Activated CD4-positive, alpha-beta T cell treated with anti-CD3 and anti-CD28 coated beads, Interleukin-2, amount 10 ng/mL, durations not matched to agents 7 days and 5 days (primary cell): ENCODE results near the gene POMGNT2. TPM values are rescaled to one million over a fixed set of nuclear protein-coding genes. Genes with fewer than 3 reads are reported as not detected.

Experiments
- CTCF ChIA-PET: fragments of 350-600 bp; sonication (Branson Sonifier 250); formaldehyde crosslinking; loops from one replicate; lab custom pipeline; 2021; ENCODE audit warnings: antibody characterized with exemption; lab: Charles Lee
- POLR2A ChIA-PET: fragments of 350-600 bp; sonication (Branson Sonifier 250); formaldehyde crosslinking; loops from one replicate; lab custom pipeline; 2021; ENCODE audit warnings: antibody characterized with exemption; lab: Charles Lee
- DNase-seq: peaks from one replicate; pipeline ENCODE4 v3.0.0-alpha.2; 2020
- H3K27ac Mint-ChIP-seq: one replicate; pipeline ENCODE4 v1.8.0; 2021; ENCODE audit warnings: mild to moderate bottlenecking, moderate library complexity, mixed read lengths
- H3K27me3 Mint-ChIP-seq: one replicate; pipeline ENCODE4 v1.8.0; 2021; ENCODE audit warnings: mixed read lengths
- H3K36me3 Mint-ChIP-seq: one replicate; pipeline ENCODE4 v1.8.0; 2021; ENCODE audit warnings: low read depth, mixed read lengths
- H3K4me1 Mint-ChIP-seq: one replicate; pipeline ENCODE4 v1.8.0; 2021; ENCODE audit warnings: mixed read lengths
- H3K4me3 Mint-ChIP-seq: one replicate; pipeline ENCODE4 v1.8.0; 2021; ENCODE audit warnings: mild to moderate bottlenecking, moderate library complexity, mixed read lengths
- H3K9me3 Mint-ChIP-seq: one replicate; pipeline ENCODE4 v1.8.0; 2021; ENCODE audit warnings: mixed read lengths
- total RNA-seq, 2 experiments: library from RNA; stranded (reverse); gene quantifications; one replicate each; pipeline ENCODE4 v1.2.3, GENCODE V29; 2021

POMGNT2 gene
- 1 to 10 TPM; 6.7 to 6.9 TPM for total RNA-seq

DNA sequence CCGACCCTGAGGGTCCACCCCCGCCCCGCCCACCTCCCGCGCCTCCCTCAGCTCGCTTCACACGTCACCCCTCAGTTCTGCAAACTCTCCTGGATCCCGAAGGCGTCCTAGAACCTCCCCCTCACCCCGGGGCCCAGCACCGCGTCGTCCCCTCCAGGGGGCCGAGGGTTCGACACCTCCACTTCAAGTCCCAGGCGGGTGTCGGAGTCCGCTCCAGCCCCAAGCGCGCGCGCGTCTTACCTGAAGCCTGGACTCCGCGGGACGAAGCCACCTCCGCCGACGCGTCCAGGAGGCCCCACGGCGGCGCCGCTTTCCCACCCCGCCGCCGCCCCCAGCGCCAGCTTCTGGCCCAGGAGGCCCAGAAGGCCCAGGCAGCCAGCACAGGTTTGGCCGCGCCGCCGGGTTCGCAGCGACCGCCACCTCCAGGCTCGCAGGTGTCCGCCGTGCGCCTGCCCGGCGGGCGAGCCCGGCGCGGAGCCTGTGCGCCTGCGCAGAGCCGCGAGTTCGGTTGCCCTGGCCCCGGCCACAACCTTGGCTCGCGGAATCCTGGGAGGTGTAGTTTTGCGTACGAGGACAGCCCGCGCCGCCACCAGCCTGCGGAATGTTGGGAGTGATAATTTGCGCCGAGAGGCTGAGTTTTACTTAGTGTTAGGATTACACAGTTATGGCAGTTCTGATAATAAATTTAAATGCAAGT, at the start of gene POMGNT2:
TSS of gene POMGNT2 (minus strand) at position 484 of the 697 bp plus-strand sequence. CDS start 24,648 bp downstream, outside the sequence.
- Mint-ChIP-seq H3K27me3 (no peaks in the 10 kb centered on the region), H3K9me3 (no peaks in the 10 kb centered on the region), H3K27ac (peak within 1 kb of the TSS; percentile 19), H3K4me1 (peaks cover 16% of the 10 kb centered on the region), H3K4me3 (peak within 1 kb of the TSS; percentile 74), H3K36me3 (no peaks in the 10 kb centered on the region)
- POLR2A ChIA-PET: no interaction called here
- CTCF ChIA-PET: interaction anchor here (0.7 to 1.5 kb wide), 2 partner anchors 8 to 17 kb away, joined by 3 read pairs; no protein-coding TSS in a partner anchor
- DNase-seq: peak; percentile 87

- Mint-ChIP-seq H3K4me3 (no peak overlapping the region), H3K27me3 (peaks cover 9% of the 10 kb centered on the region), H3K9me3 (no peaks in the 10 kb centered on the region), H3K4me1 (peaks cover 8% of the 10 kb centered on the region), H3K27ac (no peak overlapping the region), H3K36me3 (no peaks in the 10 kb centered on the region)
- ChIA-PET CTCF (no interaction called here), POLR2A (no interaction called here)
- DNase-seq: no peak
These were observed 49.1 kb upstream of the POMGNT2 start for GRCh38 chr3:43154980-43155379.

DNA sequence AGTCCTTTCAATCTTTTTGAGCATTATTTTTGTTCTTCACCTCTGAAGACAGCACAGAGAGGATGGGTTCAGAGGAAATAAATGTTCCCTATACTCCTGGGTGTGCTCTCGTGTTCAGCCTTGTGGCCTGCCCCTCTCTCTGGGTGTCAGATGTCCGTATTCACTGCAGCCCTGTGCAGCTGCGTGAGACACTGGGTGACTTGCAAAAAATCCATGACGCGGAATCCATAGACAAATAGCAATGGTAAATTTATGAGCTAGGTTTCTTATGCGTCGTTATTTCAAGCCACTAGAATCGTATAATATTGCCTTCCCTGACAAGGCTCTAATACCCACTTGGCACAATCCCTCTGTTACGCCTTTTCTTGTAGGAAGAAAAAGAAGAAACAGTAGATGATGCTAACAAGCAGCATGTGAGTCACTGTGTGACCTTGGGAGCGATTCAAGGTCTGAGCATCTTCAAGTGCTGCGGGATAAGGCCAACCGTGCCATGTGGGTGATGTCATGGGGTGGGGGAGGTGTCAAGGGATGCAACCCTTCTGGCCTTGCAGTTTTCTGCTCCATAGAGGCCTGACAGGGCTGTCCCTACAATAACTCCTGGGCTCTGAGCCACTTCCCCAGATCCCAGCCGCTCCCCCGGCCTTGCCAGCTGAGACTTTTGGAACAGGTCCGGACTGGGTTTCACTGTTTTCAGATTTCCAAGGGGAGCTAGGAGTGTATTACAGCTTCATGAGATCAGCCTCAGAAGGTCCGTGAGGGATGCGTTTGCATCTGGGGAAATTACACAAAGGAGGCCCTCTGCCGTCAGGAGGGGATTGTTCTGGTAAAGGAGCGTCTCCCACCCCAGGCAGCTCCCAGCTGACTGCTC, 47.6 kb upstream of the POMGNT2 start:
- H3K4me3 Mint-ChIP-seq: no peak overlapping the region
- no peak overlapping the region for H3K27ac Mint-ChIP-seq
- CTCF ChIA-PET: interaction anchor here (1.0 to 1.1 kb wide), 2 partner anchors 9 to 349 kb away, joined by 3 read pairs; no protein-coding TSS in a partner anchor
- H3K36me3 Mint-ChIP-seq: no peaks in the 10 kb centered on the region
- DNase-seq: no peak
- no peaks in the 10 kb centered on the region for H3K9me3 Mint-ChIP-seq
- POLR2A ChIA-PET: no interaction called here
- peaks cover 8% of the 10 kb centered on the region for H3K4me1 Mint-ChIP-seq
- H3K27me3 Mint-ChIP-seq: peaks cover 9% of the 10 kb centered on the region

GRCh38 chr3:43152649-43153048, 46.8 kb upstream of the POMGNT2 start:
- POLR2A ChIA-PET: no interaction called here
- Mint-ChIP-seq H3K4me1 (peaks cover 8% of the 10 kb centered on the region), H3K9me3 (peaks cover 4% of the 10 kb centered on the region), H3K4me3 (no peak overlapping the region), H3K27ac (no peak overlapping the region), H3K36me3 (no peaks in the 10 kb centered on the region), H3K27me3 (peaks cover 9% of the 10 kb centered on the region)
- DNase-seq: no peak
- CTCF ChIA-PET: interaction anchor here (1.1 kb wide), 1 partner anchor 10 kb away, joined by 3 read pairs; no protein-coding TSS in a partner anchor

GRCh38 chr3:43148033-43148432, 42.2 kb upstream of the POMGNT2 start:
- H3K4me1 Mint-ChIP-seq: no peaks in the 10 kb centered on the region
- no peak for DNase-seq
- no peak overlapping the region for H3K4me3 Mint-ChIP-seq
- H3K36me3 Mint-ChIP-seq: no peaks in the 10 kb centered on the region
- CTCF ChIA-PET: no interaction called here
- H3K27me3 Mint-ChIP-seq: peaks cover 12% of the 10 kb centered on the region
- no peak overlapping the region for H3K27ac Mint-ChIP-seq
- POLR2A ChIA-PET: no interaction called here
- H3K9me3 Mint-ChIP-seq: peaks cover 4% of the 10 kb centered on the region

DNA sequence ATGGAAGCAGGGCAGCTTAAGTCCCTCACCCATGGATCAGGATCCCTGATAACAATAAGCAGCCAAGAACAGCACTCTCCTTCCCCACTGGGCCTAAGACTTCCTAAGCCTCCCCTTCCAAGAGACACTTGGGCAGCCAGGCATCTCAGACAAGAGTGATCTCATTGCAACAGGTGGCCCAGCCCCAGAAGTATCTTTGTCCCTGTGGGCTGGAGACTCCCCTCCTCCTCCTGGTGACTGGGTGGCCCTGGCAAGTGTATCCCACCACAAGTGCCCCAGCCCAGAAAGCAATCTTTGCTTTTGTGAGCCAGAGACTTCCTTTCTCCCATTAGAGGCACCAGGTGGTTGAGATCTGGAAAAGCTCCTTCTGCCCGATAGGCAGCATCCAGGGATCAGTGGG, 40.7 kb upstream of the POMGNT2 start:
- H3K27me3 Mint-ChIP-seq: peaks cover 5% of the 10 kb centered on the region
- ChIA-PET POLR2A (no interaction called here), CTCF (no interaction called here)
- DNase-seq: no peak
- peaks cover 4% of the 10 kb centered on the region for H3K9me3 Mint-ChIP-seq
- no peak overlapping the region for H3K27ac Mint-ChIP-seq
- H3K4me1 Mint-ChIP-seq: peaks cover 6% of the 10 kb centered on the region
- H3K36me3 Mint-ChIP-seq: no peaks in the 10 kb centered on the region
- H3K4me3 Mint-ChIP-seq: no peak overlapping the region

DNA sequence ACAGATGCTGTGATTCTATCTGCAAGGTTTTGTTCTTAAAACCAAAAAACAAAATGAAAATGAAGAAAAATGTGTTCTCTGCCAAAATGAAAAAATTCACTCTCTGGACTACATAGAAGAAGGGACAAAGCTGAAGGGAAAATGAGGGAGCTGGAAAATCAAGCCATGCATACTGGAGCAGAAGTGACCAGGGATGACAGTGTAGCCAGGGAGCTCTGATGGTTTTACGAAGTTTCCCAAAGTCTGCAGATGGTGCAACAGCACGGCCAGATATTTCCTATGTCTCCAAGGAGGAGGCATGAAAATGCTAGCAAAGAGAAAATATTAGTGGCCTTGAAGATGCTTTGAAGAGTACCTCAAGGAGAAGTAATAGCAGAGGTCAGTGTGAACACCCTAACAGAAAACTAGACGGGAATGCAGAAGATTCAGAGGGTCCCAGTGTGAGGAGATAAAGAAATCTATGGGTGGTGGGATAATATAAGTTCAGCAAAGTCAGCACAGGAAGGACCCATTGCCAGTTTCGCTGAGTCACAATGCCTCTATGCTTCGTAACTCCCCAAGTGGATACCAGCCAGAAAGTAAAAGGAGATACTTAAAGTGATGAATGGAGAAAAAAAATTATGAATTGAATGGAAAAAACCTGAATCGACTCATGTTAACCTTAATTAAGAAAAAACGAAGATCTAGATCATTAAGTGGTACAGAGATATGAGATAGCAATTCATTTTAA, 39.0 kb upstream of the POMGNT2 start:
- no peaks in the 10 kb centered on the region for H3K36me3 Mint-ChIP-seq
- no peak for DNase-seq
- peaks cover 5% of the 10 kb centered on the region for H3K27me3 Mint-ChIP-seq
- peaks cover 4% of the 10 kb centered on the region for H3K9me3 Mint-ChIP-seq
- CTCF ChIA-PET: no interaction called here
- POLR2A ChIA-PET: no interaction called here
- peaks cover 6% of the 10 kb centered on the region for H3K4me1 Mint-ChIP-seq
- H3K4me3 Mint-ChIP-seq: no peak overlapping the region
- no peak overlapping the region for H3K27ac Mint-ChIP-seq

GRCh38 chr3:43142472-43142871, 36.6 kb upstream of the POMGNT2 start:
- POLR2A ChIA-PET: no interaction called here
- CTCF ChIA-PET: no interaction called here
- Mint-ChIP-seq H3K36me3 (no peaks in the 10 kb centered on the region), H3K27me3 (peaks cover 5% of the 10 kb centered on the region), H3K4me1 (peaks cover 6% of the 10 kb centered on the region), H3K9me3 (peaks cover 4% of the 10 kb centered on the region), H3K4me3 (no peak overlapping the region), H3K27ac (peak overlapping the region; percentile 21)
- DNase-seq: no peak

GRCh38 chr3:43138488-43139231, 32.8 kb upstream of the POMGNT2 start:
- ChIA-PET POLR2A (no interaction called here), CTCF (interaction anchor here (0.8 kb wide), 1 partner anchor 23 kb away, joined by 3 read pairs; no protein-coding TSS in a partner anchor)
- no peak overlapping the region for H3K27ac Mint-ChIP-seq
- peaks cover 6% of the 10 kb centered on the region for H3K4me1 Mint-ChIP-seq
- H3K9me3 Mint-ChIP-seq: peaks cover 7% of the 10 kb centered on the region
- H3K36me3 Mint-ChIP-seq: no peaks in the 10 kb centered on the region
- no peak for DNase-seq
- no peaks in the 10 kb centered on the region for H3K27me3 Mint-ChIP-seq
- no peak overlapping the region for H3K4me3 Mint-ChIP-seq

DNA sequence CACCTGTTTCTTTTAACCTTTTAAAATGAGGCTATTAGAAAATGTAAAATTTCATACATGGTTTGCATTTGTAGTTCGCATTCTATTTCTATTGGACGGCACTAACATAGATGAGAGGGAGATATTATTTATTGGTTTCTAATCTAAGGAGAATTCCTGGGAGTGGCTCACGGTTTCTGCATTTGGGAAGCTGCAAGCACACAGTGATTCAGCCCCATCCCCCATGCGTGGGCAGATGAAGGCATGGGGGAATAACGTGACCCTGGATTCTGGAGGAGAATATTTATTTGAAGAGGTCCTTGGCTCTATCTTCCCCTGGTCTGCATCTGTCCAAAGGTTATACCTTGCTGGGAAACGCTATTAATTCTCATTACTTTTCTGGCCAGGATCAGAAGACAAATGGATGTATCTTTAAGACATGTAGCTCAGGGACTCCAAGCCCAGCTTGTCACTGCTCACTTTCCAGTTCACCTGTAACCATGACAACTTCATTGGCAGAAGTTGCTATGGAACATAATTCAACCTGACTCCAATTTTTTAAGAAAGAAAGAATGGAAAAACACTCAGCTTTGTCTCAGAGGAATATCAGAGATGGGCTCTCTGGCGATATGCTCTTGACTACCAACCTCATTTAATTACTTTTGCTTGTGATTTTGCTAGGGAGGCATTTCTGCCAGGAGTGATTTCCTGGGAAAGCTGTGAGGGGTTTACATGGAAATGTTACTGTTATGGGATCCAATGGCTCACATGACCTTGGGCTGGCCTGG, 27.2 kb upstream of the POMGNT2 start:
- ChIA-PET POLR2A (no interaction called here), CTCF (interaction anchor here (0.8 kb wide), 1 partner anchor 8 kb away, joined by 4 read pairs; no protein-coding TSS in a partner anchor)
- Mint-ChIP-seq H3K27me3 (peaks cover 4% of the 10 kb centered on the region), H3K9me3 (peaks cover 7% of the 10 kb centered on the region), H3K27ac (no peak overlapping the region), H3K4me1 (no peaks in the 10 kb centered on the region), H3K36me3 (no peaks in the 10 kb centered on the region), H3K4me3 (no peak overlapping the region)
- DNase-seq: no peak

- DNase-seq: no peak
- no peak overlapping the region for H3K27ac Mint-ChIP-seq
- CTCF ChIA-PET: interaction anchor here (1.2 kb wide), 1 partner anchor 80 kb away, joined by 3 read pairs; no protein-coding TSS in a partner anchor
- H3K9me3 Mint-ChIP-seq: peaks cover 4% of the 10 kb centered on the region
- H3K27me3 Mint-ChIP-seq: peaks cover 4% of the 10 kb centered on the region
- H3K4me1 Mint-ChIP-seq: no peaks in the 10 kb centered on the region
- H3K4me3 Mint-ChIP-seq: no peak overlapping the region
- POLR2A ChIA-PET: no interaction called here
- no peaks in the 10 kb centered on the region for H3K36me3 Mint-ChIP-seq
These were observed 26.3 kb upstream of the POMGNT2 start for GRCh38 chr3:43132193-43132592.
